GM23248 (cell line): ENCODE results near the gene JPT1. TPM values are rescaled to one million over a fixed set of nuclear protein-coding genes. Genes with fewer than 3 reads are reported as not detected.

Experiments used
- DNase-seq: peaks from one replicate; pipeline ENCODE4 v3.0.0-alpha.2; 2015
- H2AFZ ChIP-seq: fragments of 200-600 bp; sonication (generic); 2 replicates; pipeline ENCODE4 v1.6.1; 2016; ENCODE audit warnings: antibody characterized with exemption
- H3F3A ChIP-seq: fragments of 200-600 bp; sonication (generic); 2 replicates; pipeline ENCODE4 v1.6.1; 2016; ENCODE audit warnings: mild to moderate bottlenecking, antibody characterized with exemption, mixed run types; ENCODE audit not compliant: insufficient read depth
- H3K27ac ChIP-seq: fragments of 200-600 bp; sonication (generic); 2 replicates; pipeline ENCODE4 v1.5.1; 2016; ENCODE audit warnings: mild to moderate bottlenecking
- H3K27me3 ChIP-seq: fragments of 200-600 bp; sonication (generic); replicated peaks from 2 replicates; pipeline ENCODE4 v1.6.1; 2016; ENCODE audit warnings: mild to moderate bottlenecking; ENCODE audit not compliant: insufficient read depth
- H3K36me3 ChIP-seq: fragments of 200-600 bp; sonication (generic); 2 replicates; pipeline ENCODE4 v1.6.1; 2016; ENCODE audit warnings: low read depth, mild to moderate bottlenecking
- H3K4me1 ChIP-seq: fragments of 200-600 bp; sonication (generic); 2 replicates; pipeline ENCODE4 v1.6.1; 2016; ENCODE audit warnings: mild to moderate bottlenecking; ENCODE audit not compliant: insufficient read depth
- H3K4me2 ChIP-seq: fragments of 200-600 bp; sonication (generic); one replicate; pipeline ENCODE4 v1.6.1; 2016; ENCODE audit warnings: mild to moderate bottlenecking; ENCODE audit not compliant: unreplicated experiment
- H3K4me3 ChIP-seq: fragments of 200-600 bp; sonication (generic); 2 replicates; pipeline ENCODE4 v1.5.1; 2016; ENCODE audit warnings: mild to moderate bottlenecking
- H3K79me2 ChIP-seq: fragments of 200-600 bp; sonication (generic); 2 replicates; pipeline ENCODE4 v1.6.1; 2016; ENCODE audit warnings: mild to moderate bottlenecking; ENCODE audit not compliant: insufficient read depth
- H3K9ac ChIP-seq: fragments of 200-600 bp; sonication (generic); 2 replicates; pipeline ENCODE4 v1.6.1; 2016; ENCODE audit warnings: mild to moderate bottlenecking
- H3K9me2 ChIP-seq: fragments of 200-600 bp; sonication (generic); 2 replicates; pipeline ENCODE4 v1.6.1; 2016; ENCODE audit warnings: mixed run types, mild to moderate bottlenecking, moderate library complexity; ENCODE audit not compliant: insufficient read depth
- H3K9me3 ChIP-seq: fragments of 200-600 bp; sonication (generic); one replicate; pipeline ENCODE4 v1.6.1; 2017; ENCODE audit warnings: low read depth
- H4K20me1 ChIP-seq: fragments of 200-600 bp; sonication (generic); 2 replicates; pipeline ENCODE4 v1.6.0; 2016; ENCODE audit not compliant: insufficient read depth
- EZH2 ChIP-seq: fragments of 200-600 bp; sonication (generic); IDR thresholded peaks from 2 replicates; pipeline ENCODE4 v1.6.1; 2018; ENCODE audit warnings: antibody characterized with exemption, mild to moderate bottlenecking; ENCODE audit not compliant: insufficient read depth, poor library complexity, severe bottlenecking
- EZH2phosphoT487 ChIP-seq: fragments of 200-600 bp; sonication (generic); IDR thresholded peaks from 2 replicates; pipeline ENCODE4 v1.6.1; 2018; ENCODE audit warnings: antibody characterized with exemption, moderate library complexity, mild to moderate bottlenecking, low read depth; ENCODE audit not compliant: insufficient read depth
- WGBS, 2 experiments: methylation state at CpG; one replicate each; pipeline ENCODE4 v1.1.6; 2015 to 2017; ENCODE audit warnings: low lambda C conversion rate in 2 of 2, low coverage in 1 of 2; ENCODE audit errors: missing lambda C conversion rate in 2 of 2; 5-methylcytosine and 5-hydroxymethylcytosine counted together
- in situ Hi-C: fragments of 300-500 bp; cut with MboI; formaldehyde crosslinking; loops from 2 replicates; pipeline ENCODE4 v1.15.0; 2020
- polyA plus RNA-seq: library from polyadenylated mRNA; unstranded; fragments of >200 nt; fragmentation: Nextera tagmentation; extraction: Ambion mirVana; gene quantifications from 2 replicates; pipeline ENCODE4 v1.2.1, GENCODE V29; 2016
- total RNA-seq: library from RNA; depleted of rRNA; stranded (reverse); fragments of >200 nt; shearing (Covaris generic); gene quantifications from 2 replicates; pipeline ENCODE4 v1.2.3, GENCODE V29; 2014

Gene JPT1
- total and polyA plus RNA-seq, 2 experiments from 2014 or later = 54.0 to 199 TPM

DNA sequence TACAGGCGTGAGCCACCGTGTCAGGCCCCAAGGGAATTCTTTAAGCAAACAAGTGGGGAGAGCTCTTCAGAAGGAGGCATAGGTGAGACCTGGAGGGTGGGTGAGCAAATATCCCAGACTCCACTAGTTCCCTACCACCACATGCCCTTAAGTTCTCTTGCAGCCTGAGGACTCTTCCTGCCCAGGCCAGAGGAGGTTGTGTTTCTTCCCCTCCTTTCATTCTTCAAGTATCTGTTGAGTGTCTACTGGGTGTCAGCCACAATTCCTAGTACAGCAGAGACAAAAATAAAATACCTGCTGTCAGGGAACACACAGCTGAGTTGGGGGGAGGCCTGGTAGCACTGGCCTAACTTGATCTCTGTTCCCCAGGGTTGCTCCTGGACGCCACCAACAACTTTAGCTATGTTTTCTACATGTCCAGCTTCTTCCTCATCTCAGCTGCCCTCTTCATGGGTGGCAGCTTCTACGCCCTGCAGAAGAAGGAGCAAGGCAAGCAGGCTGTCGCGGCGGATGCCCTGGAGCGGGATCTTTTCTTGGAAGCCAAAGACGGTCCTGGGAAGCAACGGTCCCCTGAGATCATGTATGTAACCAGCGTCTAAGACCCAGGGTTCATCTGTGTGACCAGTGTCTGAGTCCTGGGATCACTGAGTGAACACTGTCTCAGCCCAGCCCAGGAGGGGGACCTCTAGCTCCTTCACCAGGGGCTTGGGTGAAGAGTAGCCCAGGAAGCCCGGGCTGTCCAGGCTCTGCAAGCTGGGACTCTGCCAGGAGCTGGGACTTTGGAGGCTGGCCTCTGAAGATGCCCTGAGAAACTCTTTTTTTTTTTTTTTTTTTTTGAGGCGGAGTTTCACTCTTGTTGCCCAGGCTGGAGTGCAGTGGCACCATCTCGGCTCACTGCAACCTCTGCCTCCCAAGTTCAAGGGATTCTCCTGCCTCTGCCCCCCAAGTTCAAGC is 50.4 kb downstream of the JPT1 start:
- TF ChIP-seq EZH2 (no peak), EZH2phosphoT487 (no peak)
- Histone ChIP-seq H3K4me1 (no peaks in the 10 kb centered on the region), H3K79me2 (no peaks in the 10 kb centered on the region), H3K36me3 (no peaks in the 10 kb centered on the region), H3K4me2 (no peak overlapping the region), H3K9me2 (no peaks in the 10 kb centered on the region), H2AFZ (no peak overlapping the region), H3K27me3 (no peaks in the 10 kb centered on the region), H4K20me1 (no peaks in the 10 kb centered on the region), H3K4me3 (no peak overlapping the region), H3F3A (peaks cover 5% of the 10 kb centered on the region; the same call in 1 of the 2 replicates), H3K9me3 (no peaks in the 10 kb centered on the region), H3K9ac (no peak overlapping the region), H3K27ac (no peak overlapping the region)
- in situ Hi-C loops = no loop called here
- WGBS, 2 experiments = 73 to 76% methylated on average over 14 of the region's 14 CpGs
- no peak for DNase-seq

DNA sequence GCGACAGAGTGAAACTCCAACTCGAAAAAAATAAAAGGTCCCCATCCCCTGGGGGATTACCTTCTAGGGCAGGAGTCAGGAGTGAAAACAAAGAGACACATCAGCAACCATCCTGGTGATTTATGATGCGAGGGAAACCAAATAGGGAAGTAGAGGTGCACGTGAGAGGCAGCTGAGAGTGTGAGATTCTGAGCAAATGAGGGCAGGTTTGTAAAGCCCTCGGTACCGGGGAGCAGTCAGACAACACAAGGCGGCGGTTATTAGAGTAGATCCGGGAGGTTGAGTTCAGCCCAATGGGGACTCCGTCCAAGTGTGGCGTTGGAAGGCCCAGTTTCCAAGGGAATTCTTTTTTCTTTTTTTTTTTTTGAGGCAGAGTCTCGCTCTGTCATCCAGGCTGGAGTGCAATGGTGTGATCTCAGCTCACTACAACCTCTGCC is 51.9 kb downstream of the JPT1 start:
- H3K4me3 ChIP-seq = no peak overlapping the region
- no peak for DNase-seq
- no peaks in the 10 kb centered on the region for H3K79me2 ChIP-seq
- H3K9me2 ChIP-seq = no peaks in the 10 kb centered on the region
- H3F3A ChIP-seq = no peaks in the 10 kb centered on the region
- H3K9me3 ChIP-seq = no peaks in the 10 kb centered on the region
- H3K4me2 ChIP-seq = no peak overlapping the region
- no peak overlapping the region for H3K27ac ChIP-seq
- H3K4me1 ChIP-seq = no peaks in the 10 kb centered on the region
- no peak overlapping the region for H3K9ac ChIP-seq
- in situ Hi-C loops = no loop called here
- TF ChIP-seq EZH2phosphoT487 (no peak), EZH2 (no peak)
- no peak overlapping the region for H2AFZ ChIP-seq
- no peaks in the 10 kb centered on the region for H3K27me3 ChIP-seq
- no peaks in the 10 kb centered on the region for H4K20me1 ChIP-seq
- no peaks in the 10 kb centered on the region for H3K36me3 ChIP-seq
- WGBS, 2 experiments = 44% methylated on average over 12 of the region's 12 CpGs

DNA sequence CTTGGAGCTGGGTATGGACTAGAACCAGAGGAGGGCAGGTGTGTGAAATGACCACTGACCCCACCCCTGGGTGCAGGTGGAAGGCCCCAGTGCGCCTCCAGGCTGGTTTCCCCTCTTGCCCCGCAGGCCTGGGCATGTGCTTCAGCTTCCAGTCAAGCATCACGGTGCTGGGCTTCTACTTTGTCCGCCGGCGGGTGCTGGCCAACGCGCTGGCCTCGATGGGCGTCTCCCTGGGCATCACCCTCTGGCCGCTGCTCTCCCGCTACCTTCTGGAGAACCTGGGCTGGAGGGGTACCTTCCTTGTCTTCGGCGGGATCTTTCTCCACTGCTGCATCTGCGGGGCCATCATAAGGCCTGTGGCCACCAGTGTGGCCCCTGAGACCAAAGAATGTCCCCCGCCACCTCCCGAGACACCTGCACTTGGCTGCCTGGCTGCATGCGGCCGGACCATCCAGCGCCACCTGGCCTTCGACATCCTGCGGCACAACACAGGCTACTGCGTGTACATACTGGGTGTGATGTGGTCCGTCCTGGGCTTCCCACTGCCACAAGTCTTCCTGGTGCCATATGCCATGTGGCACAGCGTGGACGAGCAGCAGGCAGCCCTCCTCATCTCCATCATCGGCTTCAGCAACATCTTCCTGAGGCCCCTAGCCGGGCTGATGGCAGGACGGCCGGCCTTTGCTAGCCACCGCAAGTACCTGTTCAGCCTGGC is 54.3 kb downstream of the JPT1 start:
- Histone ChIP-seq H3K9me2 (no peaks in the 10 kb centered on the region), H3K79me2 (no peaks in the 10 kb centered on the region), H3K4me3 (no peak overlapping the region), H3K4me1 (peaks cover 8% of the 10 kb centered on the region), H3K4me2 (no peak overlapping the region), H3K36me3 (no peaks in the 10 kb centered on the region), H2AFZ (no peak overlapping the region), H4K20me1 (no peaks in the 10 kb centered on the region), H3K27me3 (no peaks in the 10 kb centered on the region), H3K27ac (no peak overlapping the region), H3K9ac (no peak overlapping the region), H3F3A (no peaks in the 10 kb centered on the region), H3K9me3 (no peaks in the 10 kb centered on the region)
- WGBS, 2 experiments = 90 to 92% methylated on average over 28 to 31 of the region's 31 CpGs
- TF ChIP-seq EZH2phosphoT487 (no peak), EZH2 (no peak)
- DNase-seq = no peak
- in situ Hi-C loops = no loop called here

DNA sequence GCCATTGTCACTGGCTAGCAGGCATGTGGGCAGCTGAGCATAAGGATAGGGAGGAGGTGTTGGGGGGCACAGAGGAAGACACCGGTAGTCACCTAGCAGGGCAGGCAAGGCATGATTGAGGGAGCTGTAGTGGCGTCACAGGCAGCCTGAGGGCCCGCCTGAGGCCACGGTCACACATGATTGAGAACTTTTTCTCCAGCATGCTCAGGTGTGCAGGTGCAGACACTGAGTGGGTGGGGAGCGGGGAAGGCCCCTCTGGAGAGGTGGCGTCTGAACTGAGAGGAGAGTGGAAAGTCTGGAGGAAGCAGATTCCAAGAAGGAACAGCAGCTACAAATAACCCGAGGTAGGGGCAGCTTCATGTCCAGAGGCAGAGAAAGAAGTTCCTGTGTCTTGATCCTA is 55.5 kb downstream of the JPT1 start:
- Histone ChIP-seq H3K36me3 (no peaks in the 10 kb centered on the region), H3K4me3 (no peak overlapping the region), H3K9ac (no peak overlapping the region), H3K9me2 (no peaks in the 10 kb centered on the region), H3K9me3 (no peaks in the 10 kb centered on the region), H3K79me2 (no peaks in the 10 kb centered on the region), H3K27me3 (no peaks in the 10 kb centered on the region), H3F3A (no peaks in the 10 kb centered on the region), H4K20me1 (no peaks in the 10 kb centered on the region), H3K4me1 (peaks cover 8% of the 10 kb centered on the region), H2AFZ (no peak overlapping the region), H3K27ac (no peak overlapping the region), H3K4me2 (no peak overlapping the region)
- no peak for DNase-seq
- TF ChIP-seq EZH2 (no peak), EZH2phosphoT487 (no peak)
- in situ Hi-C loops = no loop called here
- 93 to 94% methylated on average over 7 of the region's 7 CpGs for WGBS, 2 experiments
